ENCODE data around the gene GRK4.

GRK4 gene

DNA sequence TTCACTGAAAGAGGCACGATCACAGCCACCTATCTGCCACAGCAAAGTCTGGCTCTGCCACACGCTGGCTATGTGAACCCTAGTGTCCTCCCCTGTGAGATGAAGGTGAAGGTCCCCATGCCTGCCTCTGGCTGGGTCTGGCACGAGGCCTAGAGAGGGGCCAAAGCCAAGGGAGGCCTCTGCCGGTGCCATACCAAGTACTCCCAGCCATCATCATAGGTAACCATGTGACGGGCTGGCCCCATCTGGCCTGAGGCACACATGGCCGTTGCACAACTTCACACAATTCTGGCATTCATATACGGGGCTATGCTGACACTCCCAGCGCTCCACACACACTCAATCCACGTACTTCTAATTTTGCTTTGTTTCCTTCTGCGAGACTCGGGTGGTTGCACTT, 15.4 kb upstream of the GRK4 start:
- no peak for DNase-seq (ENCODE audit: low spot score)
- TF ChIP-seq, protein P1, sequence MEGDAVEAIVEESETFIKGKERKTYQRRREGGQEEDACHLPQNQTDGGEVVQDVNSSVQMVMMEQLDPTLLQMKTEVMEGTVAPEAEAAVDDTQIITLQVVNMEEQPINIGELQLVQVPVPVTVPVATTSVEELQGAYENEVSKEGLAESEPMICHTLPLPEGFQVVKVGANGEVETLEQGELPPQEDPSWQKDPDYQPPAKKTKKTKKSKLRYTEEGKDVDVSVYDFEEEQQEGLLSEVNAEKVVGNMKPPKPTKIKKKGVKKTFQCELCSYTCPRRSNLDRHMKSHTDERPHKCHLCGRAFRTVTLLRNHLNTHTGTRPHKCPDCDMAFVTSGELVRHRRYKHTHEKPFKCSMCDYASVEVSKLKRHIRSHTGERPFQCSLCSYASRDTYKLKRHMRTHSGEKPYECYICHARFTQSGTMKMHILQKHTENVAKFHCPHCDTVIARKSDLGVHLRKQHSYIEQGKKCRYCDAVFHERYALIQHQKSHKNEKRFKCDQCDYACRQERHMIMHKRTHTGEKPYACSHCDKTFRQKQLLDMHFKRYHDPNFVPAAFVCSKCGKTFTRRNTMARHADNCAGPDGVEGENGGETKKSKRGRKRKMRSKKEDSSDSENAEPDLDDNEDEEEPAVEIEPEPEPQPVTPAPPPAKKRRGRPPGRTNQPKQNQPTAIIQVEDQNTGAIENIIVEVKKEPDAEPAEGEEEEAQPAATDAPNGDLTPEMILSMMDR (IDR thresholded peaks at IDR 0.05; ENCODE audit: borderline replicate concordance, control extremely low read depth, extremely low read depth, insufficient read depth, missing control alignments): no peak
- in situ Hi-C loops (cut with MboI; ENCODE audit: low sequenced_read_pairs, unreplicated experiment): no loop called here

DNA sequence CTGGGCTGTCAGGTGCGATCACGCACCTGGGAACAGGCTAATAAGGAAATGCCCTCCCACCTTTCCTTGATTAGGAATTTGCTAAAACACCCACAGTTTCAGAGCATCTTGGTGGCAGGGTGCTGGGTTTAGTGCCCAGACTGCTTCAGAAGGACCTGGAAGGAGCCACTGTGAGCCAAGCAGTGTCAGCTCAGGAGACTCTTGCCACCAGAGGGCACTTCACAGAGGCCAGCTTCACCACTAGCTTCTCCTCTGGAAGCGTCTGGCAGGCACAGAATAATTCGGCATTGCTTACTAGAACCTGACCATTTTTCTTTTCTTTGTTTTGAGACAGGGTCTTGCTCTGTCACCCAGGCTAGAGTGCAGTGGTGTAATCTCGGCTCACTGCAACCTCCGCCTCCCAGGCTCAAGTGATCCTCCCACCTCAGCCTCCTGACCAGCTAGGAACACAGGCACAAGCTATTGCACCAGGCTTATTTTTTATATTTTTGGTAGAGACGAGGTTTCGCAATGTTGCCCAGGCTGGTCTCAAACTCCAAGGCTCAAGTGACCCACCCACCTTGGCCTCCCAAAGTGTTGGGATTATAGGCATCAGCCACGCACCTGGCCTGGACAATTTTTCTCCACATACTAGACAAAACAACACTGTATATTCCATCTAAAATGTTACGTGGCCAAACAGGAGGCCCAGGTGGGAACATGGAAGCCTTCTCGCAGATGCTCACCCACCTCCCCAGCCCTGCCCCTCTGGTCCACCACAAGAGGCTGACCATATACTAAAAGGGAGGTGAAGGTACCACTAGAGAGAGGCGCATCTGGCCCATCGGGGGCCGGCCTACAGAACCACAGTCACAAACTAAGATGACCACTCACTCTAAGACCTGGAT, 14.2 kb upstream of the GRK4 start:
- TF ChIP-seq, protein P1 (IDR thresholded peaks at IDR 0.05; ENCODE audit: borderline replicate concordance, control extremely low read depth, extremely low read depth, insufficient read depth, missing control alignments): peak; percentile 30
- DNase-seq (ENCODE audit: low spot score): no peak
- in situ Hi-C loops (cut with MboI; ENCODE audit: low sequenced_read_pairs, unreplicated experiment): no loop called here

DNA sequence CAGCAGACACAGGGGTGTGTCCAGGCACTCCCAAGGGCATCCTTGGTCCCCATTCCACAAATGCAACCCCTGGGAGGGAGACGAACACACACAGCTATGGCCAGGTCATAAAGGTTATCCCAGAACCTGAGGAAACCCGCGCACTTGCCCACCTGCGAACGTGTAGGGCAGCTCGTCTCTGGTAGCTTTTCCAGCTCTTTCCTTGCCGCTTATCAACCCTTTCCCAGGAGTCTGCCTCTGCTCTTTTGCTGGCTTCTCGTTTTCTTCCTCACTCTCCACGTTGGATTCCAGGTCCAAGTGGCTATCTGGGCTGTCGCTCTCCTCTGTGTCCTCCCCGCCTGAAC, 13.6 kb upstream of the GRK4 start:
- in situ Hi-C loops (cut with MboI; ENCODE audit: low sequenced_read_pairs, unreplicated experiment): no loop called here
- TF ChIP-seq, protein P1 (IDR thresholded peaks at IDR 0.05; ENCODE audit: borderline replicate concordance, control extremely low read depth, extremely low read depth, insufficient read depth, missing control alignments): no peak
- DNase-seq (ENCODE audit: low spot score): no peak

DNA sequence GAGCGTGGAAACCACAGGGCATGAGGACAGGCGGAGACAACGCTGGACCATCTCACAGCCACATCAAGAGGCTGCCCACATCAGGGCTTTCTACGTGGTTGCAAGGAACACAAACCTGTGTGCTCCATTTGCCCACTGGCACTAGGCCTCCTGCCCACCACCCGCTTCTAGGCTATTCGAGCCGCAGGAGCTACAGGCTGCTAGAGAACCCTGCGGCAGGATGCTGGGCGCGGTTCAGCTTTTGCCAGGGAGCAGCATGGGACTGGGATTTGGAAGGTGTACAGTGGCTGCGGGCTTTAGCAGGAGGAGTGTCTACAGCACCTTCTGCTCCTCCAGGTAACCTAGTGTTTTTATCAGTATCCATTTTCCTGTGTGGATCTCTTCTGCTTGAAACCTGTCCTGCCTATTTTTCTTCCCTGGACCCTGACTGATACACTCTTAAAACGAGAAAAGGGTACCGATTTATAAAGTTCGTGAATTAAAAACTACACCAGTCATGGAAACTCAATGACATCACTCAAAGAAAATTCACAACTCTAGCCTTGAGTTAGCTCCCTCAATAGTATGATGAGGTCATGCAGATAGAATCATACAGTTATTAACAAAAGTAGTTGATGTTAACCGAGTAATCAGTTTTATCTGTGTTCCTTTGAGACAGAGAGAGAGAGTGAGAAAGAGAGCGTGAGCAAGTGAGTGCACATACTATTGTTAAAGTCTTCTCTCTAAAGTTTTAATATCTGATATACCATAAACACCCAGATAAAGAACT, 13.0 kb upstream of the GRK4 start:
- no peak for DNase-seq (ENCODE audit: low spot score)
- in situ Hi-C loops (cut with MboI; ENCODE audit: low sequenced_read_pairs, unreplicated experiment): no loop called here

DNA sequence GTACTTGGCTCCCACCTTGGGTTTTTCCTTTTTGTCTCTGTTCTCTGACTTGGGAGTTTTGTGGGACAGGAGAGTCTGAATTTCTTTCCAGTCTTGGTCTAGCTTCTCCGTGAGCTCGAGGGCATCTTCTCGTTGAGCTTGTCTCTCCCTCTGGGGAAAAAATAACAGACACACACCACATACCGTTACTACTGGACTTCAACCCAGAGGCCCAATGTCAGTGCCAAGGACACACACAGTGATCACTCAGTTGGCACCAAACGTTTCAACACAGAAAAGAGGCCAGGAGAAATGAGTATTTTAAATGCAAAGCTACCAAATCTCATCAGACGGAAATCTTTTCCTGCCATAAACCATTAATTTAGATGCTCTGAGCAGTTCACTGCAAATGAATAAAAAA, 9.9 kb upstream of the GRK4 start:
- in situ Hi-C loops (cut with MboI; ENCODE audit: low sequenced_read_pairs, unreplicated experiment): no loop called here
- TF ChIP-seq, protein P1 (IDR thresholded peaks at IDR 0.05; ENCODE audit: borderline replicate concordance, control extremely low read depth, extremely low read depth, insufficient read depth, missing control alignments): no peak
- DNase-seq (ENCODE audit: low spot score): no peak

More for the DNA sequence above, 13.0 kb upstream of the GRK4 start:
- TF ChIP-seq, protein P1 (IDR thresholded peaks at IDR 0.05; ENCODE audit: borderline replicate concordance, control extremely low read depth, extremely low read depth, insufficient read depth, missing control alignments): no peak

DNA sequence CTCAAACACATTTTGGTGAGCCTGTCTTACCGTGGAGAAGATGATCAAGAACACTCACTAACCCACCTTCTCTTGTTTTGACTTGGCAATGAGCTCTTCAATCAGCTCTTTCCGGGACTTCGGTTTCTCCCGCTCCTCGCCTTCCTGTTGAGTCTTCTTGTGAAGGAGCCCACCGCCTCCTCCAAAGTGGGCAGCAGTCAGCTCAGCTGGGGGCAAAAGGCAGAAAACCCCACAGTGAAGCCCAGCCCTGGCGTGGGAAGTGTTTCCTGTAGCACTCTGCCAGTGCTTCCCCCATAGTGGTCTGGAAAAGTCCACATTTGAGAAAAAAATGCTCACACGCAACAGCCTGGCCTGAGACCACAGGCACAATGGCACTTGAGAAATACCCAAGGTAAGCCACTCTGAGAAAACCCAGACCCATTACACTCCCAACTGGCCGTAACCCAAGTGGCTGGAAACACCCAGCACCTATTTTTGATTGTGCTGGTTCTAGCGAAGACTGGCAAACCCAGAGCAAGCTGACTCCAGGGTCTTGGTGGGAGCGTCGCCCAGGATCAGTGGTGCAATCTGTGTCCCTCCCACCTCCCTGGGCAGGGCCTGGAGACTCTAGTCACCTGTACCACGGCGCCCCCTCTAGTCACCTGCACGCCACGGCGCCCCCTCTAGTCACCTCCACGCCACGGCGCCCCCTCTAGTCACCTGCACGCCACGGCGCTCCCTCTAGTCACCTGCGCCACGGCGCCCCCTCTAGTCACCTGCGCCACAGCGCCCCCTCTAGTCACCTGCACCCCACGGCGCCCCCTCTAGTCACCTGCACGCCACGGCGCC, 8.8 kb upstream of the GRK4 start:
- DNase-seq (ENCODE audit: low spot score): peak; percentile 71
- TF ChIP-seq, protein P1 (IDR thresholded peaks at IDR 0.05; ENCODE audit: borderline replicate concordance, control extremely low read depth, extremely low read depth, insufficient read depth, missing control alignments): peak; percentile 53
- in situ Hi-C loops (cut with MboI; ENCODE audit: low sequenced_read_pairs, unreplicated experiment): no loop called here
